Parathyroid adenoma (tissue), 2 donors: Measurements from ENCODE around the gene RSBN1L.

Experiments
- H2AFZ ChIP-seq: fragments of 300-600 bp; sonication (generic); one replicate; pipeline ENCODE4 v1.7.0; 2017; ENCODE audit warnings: antibody characterized with exemption, mild to moderate bottlenecking
- H3K27ac ChIP-seq: fragments of 300-600 bp; sonication (generic); one replicate; pipeline ENCODE4 v1.7.0; 2017
- H3K27me3 ChIP-seq: fragments of 300-600 bp; sonication (generic); one replicate; pipeline ENCODE4 v1.7.0; 2017; ENCODE audit warnings: low read length; ENCODE audit not compliant: control insufficient read depth, insufficient read depth
- H3K36me3 ChIP-seq: fragments of 300-600 bp; sonication (generic); one replicate; pipeline ENCODE4 v1.7.0; 2017; ENCODE audit warnings: low read length; ENCODE audit not compliant: control insufficient read depth, insufficient read depth
- H3K4me1 ChIP-seq: fragments of 300-600 bp; sonication (generic); one replicate; pipeline ENCODE4 v1.7.0; 2017; ENCODE audit warnings: control low read depth
- H3K4me2 ChIP-seq: fragments of 300-600 bp; sonication (generic); one replicate; pipeline ENCODE4 v1.7.0; 2017; ENCODE audit warnings: low read length
- H3K4me3 ChIP-seq: fragments of 300-600 bp; sonication (generic); one replicate; pipeline ENCODE4 v1.7.0; 2017; ENCODE audit warnings: low read depth, low read length
- H3K79me2 ChIP-seq: fragments of 300-600 bp; sonication (generic); one replicate; pipeline ENCODE4 v1.7.0; 2017; ENCODE audit warnings: control low read depth
- H3K9ac ChIP-seq: fragments of 300-600 bp; sonication (generic); one replicate; pipeline ENCODE4 v1.7.0; 2017; ENCODE audit warnings: mild to moderate bottlenecking
- H3K9me3 ChIP-seq: fragments of 300-600 bp; sonication (generic); one replicate; pipeline ENCODE4 v1.7.0; 2017; ENCODE audit warnings: low read length; ENCODE audit not compliant: control insufficient read depth
- TF ChIP-seq, protein P1 (sequence below): fragments of 300-600 bp; sonication (generic); IDR thresholded peaks from one replicate; pipeline ENCODE4 v1.7.0; 2017; ENCODE audit warnings: antibody characterized with exemption, mild to moderate bottlenecking
- donor health status: primary hyperparathyroidism.

Gene RSBN1L

DNA sequence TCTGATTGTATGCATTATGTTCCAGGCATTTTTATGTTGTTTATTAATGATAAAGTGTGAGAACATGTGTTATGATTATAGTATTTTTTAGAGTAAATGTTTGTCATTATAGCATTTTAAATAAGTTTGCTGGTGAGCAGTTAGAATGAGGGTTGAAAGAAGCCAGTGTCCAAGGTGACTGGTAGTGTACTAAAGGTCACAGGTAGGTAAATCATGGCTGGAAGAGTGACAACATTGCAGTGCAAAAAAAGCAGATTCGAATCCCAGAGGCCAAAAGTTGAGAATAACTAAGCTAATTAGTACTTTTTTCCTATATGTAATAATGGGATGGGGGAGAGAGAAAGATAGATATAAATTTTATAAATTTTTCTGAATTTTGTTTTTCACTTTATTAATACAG is 44.0 kb downstream of the RSBN1L start:
- H3K9ac ChIP-seq: no peak overlapping the region
- H2AFZ ChIP-seq: no peak overlapping the region
- H3K36me3 ChIP-seq: no peaks in the 10 kb centered on the region
- H3K79me2 ChIP-seq: peaks cover 10% of the 10 kb centered on the region
- no peak overlapping the region for H3K4me2 ChIP-seq
- no peak overlapping the region for H3K27ac ChIP-seq
- no peak overlapping the region for H3K4me3 ChIP-seq
- no peaks in the 10 kb centered on the region for H3K9me3 ChIP-seq
- H3K27me3 ChIP-seq: no peaks in the 10 kb centered on the region
- TF ChIP-seq, protein P1, sequence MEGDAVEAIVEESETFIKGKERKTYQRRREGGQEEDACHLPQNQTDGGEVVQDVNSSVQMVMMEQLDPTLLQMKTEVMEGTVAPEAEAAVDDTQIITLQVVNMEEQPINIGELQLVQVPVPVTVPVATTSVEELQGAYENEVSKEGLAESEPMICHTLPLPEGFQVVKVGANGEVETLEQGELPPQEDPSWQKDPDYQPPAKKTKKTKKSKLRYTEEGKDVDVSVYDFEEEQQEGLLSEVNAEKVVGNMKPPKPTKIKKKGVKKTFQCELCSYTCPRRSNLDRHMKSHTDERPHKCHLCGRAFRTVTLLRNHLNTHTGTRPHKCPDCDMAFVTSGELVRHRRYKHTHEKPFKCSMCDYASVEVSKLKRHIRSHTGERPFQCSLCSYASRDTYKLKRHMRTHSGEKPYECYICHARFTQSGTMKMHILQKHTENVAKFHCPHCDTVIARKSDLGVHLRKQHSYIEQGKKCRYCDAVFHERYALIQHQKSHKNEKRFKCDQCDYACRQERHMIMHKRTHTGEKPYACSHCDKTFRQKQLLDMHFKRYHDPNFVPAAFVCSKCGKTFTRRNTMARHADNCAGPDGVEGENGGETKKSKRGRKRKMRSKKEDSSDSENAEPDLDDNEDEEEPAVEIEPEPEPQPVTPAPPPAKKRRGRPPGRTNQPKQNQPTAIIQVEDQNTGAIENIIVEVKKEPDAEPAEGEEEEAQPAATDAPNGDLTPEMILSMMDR: no peak
- no peaks in the 10 kb centered on the region for H3K4me1 ChIP-seq

- peaks cover 20% of the 10 kb centered on the region for H3K79me2 ChIP-seq
- no peak overlapping the region for H3K9ac ChIP-seq
- no peak overlapping the region for H3K4me2 ChIP-seq
- no peaks in the 10 kb centered on the region for H3K27me3 ChIP-seq
- no peak overlapping the region for H3K27ac ChIP-seq
- no peaks in the 10 kb centered on the region for H3K4me1 ChIP-seq
- H3K36me3 ChIP-seq: no peaks in the 10 kb centered on the region
- no peaks in the 10 kb centered on the region for H3K9me3 ChIP-seq
- no peak overlapping the region for H3K4me3 ChIP-seq
- no peak overlapping the region for H2AFZ ChIP-seq
- TF ChIP-seq, protein P1: no peak
Observed at GRCh38 chr7:77743518-77743917, 47.3 kb downstream of the RSBN1L start.

GRCh38 chr7:77745746-77746145 is 49.5 kb downstream of the RSBN1L start:
- Histone ChIP-seq H3K79me2 (peaks cover 26% of the 10 kb centered on the region), H3K27me3 (no peaks in the 10 kb centered on the region), H3K4me3 (no peak overlapping the region), H3K36me3 (no peaks in the 10 kb centered on the region), H3K4me2 (no peak overlapping the region), H2AFZ (no peak overlapping the region), H3K9me3 (no peaks in the 10 kb centered on the region), H3K9ac (no peak overlapping the region), H3K4me1 (no peaks in the 10 kb centered on the region), H3K27ac (no peak overlapping the region)
- TF ChIP-seq, protein P1: no peak

DNA sequence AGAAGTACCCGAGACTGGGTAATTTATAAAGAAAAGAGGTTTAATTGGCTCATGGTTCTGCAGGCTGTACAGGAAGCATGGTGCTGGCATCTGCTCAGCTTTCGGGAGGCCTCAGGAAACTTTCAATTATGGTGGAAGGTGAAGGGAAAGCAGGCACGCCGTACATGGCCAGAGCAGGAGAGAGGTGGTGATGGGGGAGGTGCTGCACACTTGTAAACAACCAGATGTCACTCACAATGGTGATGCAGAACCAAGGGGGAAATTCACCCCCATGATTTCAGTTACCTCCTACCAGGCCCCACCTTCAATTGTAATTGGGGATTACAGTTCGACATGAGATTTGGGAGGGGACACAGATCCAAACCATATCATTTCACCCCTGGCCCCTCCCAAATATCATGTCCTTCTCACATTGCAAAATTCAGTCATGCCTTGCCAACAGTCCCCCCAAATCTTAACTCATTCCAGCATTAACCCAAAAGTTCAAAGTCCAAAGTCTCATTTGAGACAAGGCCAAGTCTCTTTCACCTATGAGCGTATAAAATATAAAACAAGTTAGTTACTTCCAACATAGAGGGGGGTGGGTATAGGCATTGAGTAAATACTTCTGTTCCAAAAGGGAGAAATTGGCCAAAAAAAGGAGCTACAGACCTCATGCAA is 50.0 kb downstream of the RSBN1L start:
- Histone ChIP-seq H3K4me2 (no peak overlapping the region), H3K79me2 (peaks cover 26% of the 10 kb centered on the region), H3K4me1 (no peaks in the 10 kb centered on the region), H3K27ac (no peak overlapping the region), H3K36me3 (no peaks in the 10 kb centered on the region), H3K27me3 (no peaks in the 10 kb centered on the region), H2AFZ (no peak overlapping the region), H3K4me3 (no peak overlapping the region), H3K9ac (no peak overlapping the region), H3K9me3 (no peaks in the 10 kb centered on the region)
- TF ChIP-seq, protein P1: no peak

DNA sequence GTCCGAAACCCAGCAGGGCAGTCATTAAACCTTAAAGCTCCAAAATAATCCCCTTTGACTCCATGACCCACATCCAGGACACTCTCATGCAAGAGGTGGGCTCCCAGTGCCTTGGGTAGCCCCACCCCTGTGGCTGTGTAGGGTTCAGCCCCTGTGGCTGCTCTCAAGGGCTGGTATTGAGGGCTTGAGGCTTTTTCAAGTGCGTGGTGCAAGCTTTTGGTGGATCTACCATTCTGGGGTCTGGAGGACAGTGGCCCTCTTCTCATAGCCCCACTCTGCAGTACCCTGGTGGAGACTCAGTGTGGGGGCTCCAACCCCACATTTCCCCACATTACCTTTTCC is 50.5 kb downstream of the RSBN1L start:
- Histone ChIP-seq H3K4me2 (no peak overlapping the region), H3K4me1 (no peaks in the 10 kb centered on the region), H2AFZ (no peak overlapping the region), H3K9ac (no peak overlapping the region), H3K27me3 (no peaks in the 10 kb centered on the region), H3K36me3 (no peaks in the 10 kb centered on the region), H3K4me3 (no peak overlapping the region), H3K9me3 (no peaks in the 10 kb centered on the region), H3K27ac (no peak overlapping the region), H3K79me2 (peaks cover 26% of the 10 kb centered on the region)
- TF ChIP-seq, protein P1: no peak
